ENCODE measurements around the gene PDE4D.

- TF ChIP-seq CTCF (conservative IDR thresholded peaks at IDR 0.05; ENCODE audit: low read depth, low read length) = no peak
- TF ChIP-seq EZH2 (IDR thresholded peaks at IDR 0.05; ENCODE audit: low read length, unreplicated experiment) = no peak
Measured at GRCh38 chr5:59393585-59394420, 499.7 kb downstream of the PDE4D start.
